Activated naive CD4-positive, alpha-beta T cell treated with anti-CD3 and anti-CD28 coated beads, Interleukin-2, amount 10 ng/mL, durations not matched to agents 5 hours and 36 hours (primary cell): Measurements from ENCODE around the gene CENPT. TPM values are rescaled to one million over a fixed set of nuclear protein-coding genes. Genes with fewer than 3 reads are reported as not detected.

Experiments used
- total RNA-seq, 2 experiments: library from RNA; stranded (reverse); gene quantifications; one replicate each; pipeline ENCODE4 v1.2.3, GENCODE V29; 2021

The CENPT gene
- total RNA-seq, result 10 to 100 TPM; 55.1 to 62.1 TPM

GRCh38 chr16:67847064-67847861 lies at the start of gene CENPT:
Gene CENPT (minus strand): TSS chr16:67847693. CDS start chr16:67833859, 13,834 bp downstream.

GRCh38 chr16:67892899-67893742 lies 45.6 kb upstream of the CENPT start, which contains the start of gene PSKH1:
Gene PSKH1 (plus strand): TSS chr16:67893254. CDS start chr16:67908750, 15,496 bp downstream.

DNA sequence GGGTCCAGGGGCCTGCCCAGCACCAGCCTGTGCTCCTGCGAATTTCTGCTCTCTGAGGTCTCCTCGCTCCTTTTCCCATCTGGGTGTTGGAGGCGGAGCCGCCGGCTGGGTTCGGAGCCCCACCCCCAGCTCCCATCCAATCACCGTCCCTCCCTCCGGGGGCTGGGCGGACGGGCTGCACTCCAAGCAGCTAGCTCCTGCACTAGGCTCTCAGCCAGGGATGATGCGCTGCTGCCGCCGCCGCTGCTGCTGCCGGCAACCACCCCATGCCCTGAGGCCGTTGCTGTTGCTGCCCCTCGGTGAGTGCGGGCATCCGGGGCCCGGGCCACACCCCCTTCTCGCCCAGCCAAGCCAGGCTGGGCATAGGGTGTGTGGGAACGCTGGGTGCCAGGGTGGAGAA lies 37.2 kb upstream of the CENPT start, which contains the start of gene NRN1L:
NRN1L (plus strand) TSS at position 202 of the 400 bp plus-strand sequence; CDS start at position 221, 19 bp downstream.

DNA sequence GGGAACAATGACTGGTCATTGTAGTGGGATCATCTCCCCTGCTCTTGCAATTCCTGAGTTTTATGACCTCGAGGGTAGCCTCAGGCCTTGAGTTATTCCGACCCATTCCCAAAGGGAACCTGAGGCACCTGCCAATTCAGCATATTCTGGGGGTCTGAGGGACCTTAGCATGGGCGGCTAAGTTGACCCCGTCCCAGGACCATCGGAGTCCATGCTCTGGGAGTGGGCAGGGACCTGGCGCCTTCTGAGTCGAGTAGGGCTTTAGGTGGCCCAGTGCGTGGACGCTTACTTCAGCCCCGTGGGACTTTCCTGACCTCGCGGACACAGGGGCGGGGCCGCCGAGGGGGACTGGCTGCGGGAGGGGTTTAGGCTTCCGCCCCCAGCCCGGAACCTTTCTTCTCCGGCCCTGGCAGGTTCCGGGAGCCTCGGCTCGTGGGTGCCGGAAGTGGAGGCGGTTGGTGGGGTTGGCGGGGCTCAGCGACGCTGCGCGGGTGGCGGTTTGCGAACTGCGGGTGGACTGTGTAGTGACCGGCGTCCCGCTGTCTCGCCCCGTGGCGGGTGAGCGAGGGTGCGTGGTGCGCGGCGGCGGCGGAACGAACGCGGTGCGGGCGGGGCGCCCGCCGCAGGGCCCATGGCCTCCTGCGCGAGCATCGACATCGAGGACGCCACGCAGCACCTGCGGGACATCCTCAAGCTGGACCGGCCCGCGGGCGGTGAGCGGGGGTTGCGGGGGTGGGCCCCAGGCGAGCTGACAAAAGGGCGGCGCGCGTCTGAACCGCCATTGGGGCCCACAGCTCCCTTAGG lies 25.3 kb upstream of the CENPT start, which contains the start of gene EDC4:
EDC4 (plus strand) TSS at position 422 of the 804 bp plus-strand sequence; CDS start at position 632, 210 bp downstream.

GRCh38 chr16:67846320-67847063 lies 1.0 kb downstream of the CENPT start, which contains the start of gene NUTF2:
Gene NUTF2 (plus strand): TSS chr16:67846933. CDS start chr16:67865131, 18,198 bp downstream.

GRCh38 chr16:67841816-67842508 lies 5.5 kb downstream of the CENPT start, which contains the start of gene THAP11:
Gene THAP11 (plus strand): TSS chr16:67842320. CDS start chr16:67842555, 235 bp downstream.

DNA sequence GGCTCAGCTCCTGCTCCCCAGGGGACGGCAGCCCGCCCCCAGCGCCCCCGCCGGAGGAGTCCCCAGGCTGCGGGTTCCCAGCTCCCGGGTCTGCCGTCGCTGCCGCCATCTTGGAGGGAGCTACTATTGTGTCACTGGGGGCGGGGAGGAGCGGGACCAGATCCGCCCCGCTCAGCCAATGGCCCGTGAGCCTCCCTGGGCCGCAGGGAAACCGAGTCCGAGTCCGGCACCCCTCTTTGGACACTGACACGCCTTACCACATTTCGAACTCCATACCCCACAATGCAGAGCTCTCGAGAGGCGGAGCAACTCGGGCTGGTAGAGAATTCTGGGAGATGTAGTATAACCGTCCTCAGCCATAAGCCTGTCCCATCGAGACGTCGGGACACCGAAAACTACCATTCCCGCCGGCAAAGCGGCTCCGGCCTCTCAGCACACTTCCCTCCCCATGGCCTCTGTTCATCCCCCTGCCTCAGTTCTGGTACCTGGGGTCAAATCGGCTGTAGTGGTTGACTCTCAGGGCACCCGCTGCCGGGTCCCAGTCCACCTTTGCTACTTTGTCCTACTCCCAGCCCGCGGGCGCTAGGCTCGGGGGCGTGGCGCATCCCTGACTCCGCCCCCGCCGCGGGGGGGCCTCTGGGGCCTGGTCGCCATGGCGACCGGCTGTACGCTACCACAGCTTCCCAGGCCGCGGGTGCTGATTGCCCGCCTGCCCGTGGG lies 40.9 kb downstream of the CENPT start, which contains the start of the genes RANBP10 and TSNAXIP1:
RANBP10 (minus strand) TSS at position 133 of the 720 bp plus-strand sequence; CDS start at position 109, 24 bp downstream.
TSNAXIP1 (plus strand) TSS at position 462 of the 720 bp plus-strand sequence. CDS start 261 bp downstream, outside the sequence.

Other genes starting within 250 kb of the CENPT start
- 100 to 1,000 TPM; 179 to 189 TPM for gene CARMIL2, start 202.5 kb downstream of the CENPT start, total RNA-seq
- 10 to 100 TPM; 34.5 TPM for gene ACD, start 187.4 kb downstream of the CENPT start, total RNA-seq
- 10 to 100 TPM; 12.0 to 12.8 TPM for gene PARD6A, start 186.7 kb downstream of the CENPT start, total RNA-seq
- gene ENKD1, start 180.9 kb downstream of the CENPT start, total RNA-seq, result 1 to 10 TPM; 6.8 to 8.4 TPM
- gene C16orf86, start 180.9 kb downstream of the CENPT start, total RNA-seq, result 1 to 10 TPM; 4.8 to 6.1 TPM
- 10 to 100 TPM; 14.3 to 14.8 TPM for gene GFOD2, start 128.4 kb downstream of the CENPT start, total RNA-seq
- gene RANBP10, start 41.1 kb downstream of the CENPT start, total RNA-seq, result 10 to 100 TPM; 24.3 to 28.0 TPM
- gene TSNAXIP1, start 40.8 kb downstream of the CENPT start, total RNA-seq, result under 1 TPM; 0.35 to 0.51 TPM
- 10 to 100 TPM; 42.1 to 42.6 TPM for gene THAP11, start 5.4 kb downstream of the CENPT start, total RNA-seq
- 100 to 1,000 TPM in 1 of 2 experiments, 10 to 100 TPM in 1; 99.1 to 101 TPM for gene NUTF2, start 760 bp downstream of the CENPT start, total RNA-seq
- 100 to 1,000 TPM in 1 of 2 experiments, 10 to 100 TPM in 1; 95.0 to 104 TPM for gene EDC4, start 25.4 kb upstream of the CENPT start, total RNA-seq
- gene NRN1L, start 37.2 kb upstream of the CENPT start, total RNA-seq, result 1 to 10 TPM; 1.3 to 2.0 TPM
- 10 to 100 TPM; 19.8 to 22.2 TPM for gene PSKH1, start 45.6 kb upstream of the CENPT start, total RNA-seq
- 1 to 10 TPM; 5.5 to 6.1 TPM for gene CTRL, start 84.2 kb upstream of the CENPT start, total RNA-seq
- 100 to 1,000 TPM; 247 to 259 TPM for gene PSMB10, start 89.2 kb upstream of the CENPT start, total RNA-seq
- gene LCAT, start 96.4 kb upstream of the CENPT start, total RNA-seq, result 10 to 100 TPM; 14.6 to 15.1 TPM
- gene SLC12A4, start 120.9 kb upstream of the CENPT start, total RNA-seq, result 10 to 100 TPM; 31.3 to 32.2 TPM
- under 1 TPM in 1 of 2 experiments, not detected in 1; 0.14 TPM for gene DPEP3, start 132.8 kb upstream of the CENPT start, total RNA-seq
- 10 to 100 TPM; 12.0 to 12.9 TPM for gene DPEP2, start 151.8 kb upstream of the CENPT start, total RNA-seq
- gene DPEP2NB, start 168.2 kb upstream of the CENPT start, total RNA-seq, result not detected
- 10 to 100 TPM; 14.6 to 16.3 TPM for gene DDX28, start 175.5 kb upstream of the CENPT start, total RNA-seq
- 10 to 100 TPM; 18.9 to 20.8 TPM for gene DUS2, start 175.6 kb upstream of the CENPT start, total RNA-seq
- 100 to 1,000 TPM; 116 to 117 TPM for gene NFATC3, start 237.7 kb upstream of the CENPT start, total RNA-seq